LHCN-M2 (cell line): Measurements from ENCODE around the gene MYMK. TPM values are rescaled to one million over a fixed set of nuclear protein-coding genes. Genes with fewer than 3 reads are reported as not detected.

ENCODE experiments used
- DNase-seq: peaks from one replicate; pipeline ENCODE4 v3.0.0-alpha.2; 2012; ENCODE audit warnings: low read depth
- total RNA-seq: library from RNA; depleted of rRNA; stranded (reverse); fragments of >200 nt; gene quantifications from 2 replicates; pipeline ENCODE4 v1.2.3, GENCODE V29; 2014; rRNA removed

Gene MYMK
- total RNA-seq, 1 experiment from 2014 or later, result 0.63 TPM

- no peak for DNase-seq
Observed at GRCh38 chr9:133468777-133469421, 55.9 kb downstream of the MYMK start.

- DNase-seq, result no peak
Observed at GRCh38 chr9:133468374-133468773, 56.4 kb downstream of the MYMK start.

GRCh38 chr9:133467101-133467500, 57.7 kb downstream of the MYMK start:
- no peak for DNase-seq

GRCh38 chr9:133465984-133466383, 58.8 kb downstream of the MYMK start:
- no peak for DNase-seq

- DNase-seq, result no peak
Observed at GRCh38 chr9:133464638-133465037, 60.1 kb downstream of the MYMK start.

Other genes with a start within 250 kb of the MYMK start
- gene ABO, start 249.8 kb downstream of the MYMK start, total RNA-seq, result not detected in 2 replicates
- gene SURF6, start 188.8 kb downstream of the MYMK start, total RNA-seq, result 26.8 and 27.8 TPM in 2 replicates
- gene MED22, start 176.8 kb downstream of the MYMK start, total RNA-seq, result 28.5 and 30.5 TPM in 2 replicates
- gene RPL7A, start 176.7 kb downstream of the MYMK start, total RNA-seq, result 2,137 and 2,163 TPM in 2 replicates
- 12.2 and 22.8 TPM in 2 replicates for gene SURF1, start 168.5 kb downstream of the MYMK start, total RNA-seq
- gene SURF2, start 168.4 kb downstream of the MYMK start, total RNA-seq, result 25.3 and 29.6 TPM in 2 replicates
- gene SURF4, start 148.9 kb downstream of the MYMK start, total RNA-seq, result 456 and 465 TPM in 2 replicates
- gene STKLD1, start 148.6 kb downstream of the MYMK start, total RNA-seq, result 0.45 and 1.4 TPM in 2 replicates
- gene REXO4, start 106.9 kb downstream of the MYMK start, total RNA-seq, result 21.0 and 23.6 TPM in 2 replicates
- gene ADAMTS13, start 102.6 kb downstream of the MYMK start, total RNA-seq, result 1.6 and 2.3 TPM in 2 replicates
- gene CACFD1, start 65.0 kb downstream of the MYMK start, total RNA-seq, result 7.4 and 8.2 TPM in 2 replicates
- 16.6 and 19.1 TPM in 2 replicates for gene SLC2A6, start 45.9 kb downstream of the MYMK start, total RNA-seq
- gene ADAMTSL2, start 9.7 kb upstream of the MYMK start, total RNA-seq, result 0.32 TPM in 1 of 2 replicates, not detected in the other
- not detected in 2 replicates for gene FAM163B, start 84.4 kb upstream of the MYMK start, total RNA-seq
- gene DBH, start 111.4 kb upstream of the MYMK start, total RNA-seq, result not detected in 2 replicates
- gene SARDH, start 213.4 kb upstream of the MYMK start, total RNA-seq, result 52.5 and 54.8 TPM in 2 replicates